H1 (cell line): Measurements from ENCODE around the gene NFX1. TPM values are rescaled to one million over a fixed set of nuclear protein-coding genes. Genes with fewer than 3 reads are reported as not detected.

Experiments
- CTCF ChIA-PET: fragments of 300-600 bp; sonication (Branson Sonifier 250); formaldehyde crosslinking; loops from one replicate; lab custom pipeline; 2021; ENCODE audit not compliant: partially characterized antibody; lab: Charles Lee
- POLR2A ChIA-PET: fragments of 300-600 bp; sonication (Branson Sonifier 250); formaldehyde crosslinking; loops from one replicate; lab custom pipeline; 2021; ENCODE audit warnings: inconsistent platforms; ENCODE audit not compliant: partially characterized antibody; lab: Charles Lee
- DNase-seq, 2 experiments: peaks; one replicate each; pipeline versions ENCODE4 v3.0.0 to v3.0.0-alpha.2; 2010 to 2022; ENCODE audit warnings: low spot score in 2 of 2, low read depth in 1 of 2, mixed read lengths in 1 of 2
- FAIRE-seq: peaks from 2 replicates; lab custom pipeline; 2011; peaks lifted over from hg19 to GRCh38; lab: Jason Lieb, UNC
- H2AFZ ChIP-seq: 2 replicates; pipeline ENCODE4 v1.8.1; 2012; ENCODE audit warnings: low read length, inconsistent platforms
- H2AK5ac ChIP-seq: 2 replicates; pipeline ENCODE4 v1.6.1; 2013; ENCODE audit warnings: low read depth, low read length
- H2BK120ac ChIP-seq: replicated peaks from 2 replicates; pipeline ENCODE3; 2013; ENCODE audit warnings: low read depth, low read length, inconsistent platforms
- H2BK12ac ChIP-seq: 2 replicates; pipeline ENCODE4 v1.6.1; 2013; ENCODE audit warnings: low read depth, low read length
- H2BK15ac ChIP-seq: 2 replicates; pipeline ENCODE4 v1.6.1; 2013; ENCODE audit warnings: low read length
- H2BK20ac ChIP-seq: 2 replicates; pipeline ENCODE4 v1.6.1; 2013; ENCODE audit warnings: low read length
- H2BK5ac ChIP-seq: 2 replicates; pipeline ENCODE4 v1.6.1; 2013; ENCODE audit warnings: low read depth, low read length
- H3K14ac ChIP-seq: 2 replicates; pipeline ENCODE4 v1.6.1; 2013; ENCODE audit warnings: inconsistent platforms; ENCODE audit not compliant: insufficient read length
- H3K18ac ChIP-seq: 2 replicates; pipeline ENCODE4 v1.6.1; 2013; ENCODE audit warnings: low read length; ENCODE audit errors: extremely low read depth
- H3K23ac ChIP-seq: 2 replicates; pipeline ENCODE4 v1.6.1; 2013; ENCODE audit warnings: inconsistent platforms; ENCODE audit not compliant: insufficient read length
- H3K23me2 ChIP-seq: 2 replicates; pipeline ENCODE4 v1.6.1; 2013; ENCODE audit warnings: low read depth, low read length
- H3K27ac ChIP-seq: 2 replicates; pipeline ENCODE4 v1.6.1; 2011; ENCODE audit warnings: low read depth, low read length, inconsistent platforms
- H3K27me3 ChIP-seq, 4 experiments: replicated peaks in 1 of 4; 1 replicate in 1 of 4; 2 replicates in 3 of 4; pipeline versions ENCODE4 v1.6.1 to v1.8.1; 2011 to 2013; ENCODE audit warnings: low read length in 3 of 4, mild to moderate bottlenecking in 3 of 4, inconsistent platforms in 2 of 4, mixed read lengths in 2 of 4, moderate library complexity in 1 of 4; ENCODE audit not compliant: control insufficient read depth in 3 of 4, insufficient read depth in 3 of 4; ENCODE audit errors: extremely low read depth in 1 of 4
- H3K36me3 ChIP-seq, 4 experiments: 2 replicates each; pipeline versions ENCODE4 v1.6.1 to v1.8.1; 2011 to 2013; ENCODE audit warnings: mild to moderate bottlenecking in 4 of 4, low read length in 3 of 4, moderate library complexity in 2 of 4, control low read depth in 1 of 4, inconsistent platforms in 1 of 4; ENCODE audit not compliant: insufficient read depth in 4 of 4, control insufficient read depth in 2 of 4
- H3K4ac ChIP-seq: replicated peaks from 2 replicates; pipeline ENCODE3; 2013; ENCODE audit warnings: low read length, low read depth, mixed read lengths, inconsistent platforms; ENCODE audit not compliant: insufficient read length
- H3K4me1 ChIP-seq, 4 experiments: replicated peaks in 1 of 4; 1 replicate in 1 of 4; 2 replicates in 3 of 4; pipeline versions ENCODE4 v1.6.1 to v1.8.1; 2011 to 2013; ENCODE audit warnings: low read length in 3 of 4, inconsistent platforms in 2 of 4, mixed read lengths in 1 of 4; ENCODE audit not compliant: insufficient read depth in 4 of 4, control insufficient read depth in 3 of 4
- H3K4me2 ChIP-seq, 2 experiments: 2 replicates each; pipeline versions ENCODE4 v1.6.1 to v1.8.1; 2011 to 2013; ENCODE audit warnings: low read depth in 2 of 2, low read length in 2 of 2, control low read depth in 1 of 2, inconsistent platforms in 1 of 2, mild to moderate bottlenecking in 1 of 2; ENCODE audit not compliant: insufficient read depth in 1 of 2
- H3K4me3 ChIP-seq, 4 experiments: fragments of 200-600, 300-600 bp in 1 of 4; sonication (generic), shearing (Covaris generic), sonication (Bioruptor Twin) in 1 of 4; 2 replicates each; pipeline versions ENCODE4 v1.5.1 to v1.8.1; 2011 to 2016; ENCODE audit warnings: low read length in 4 of 4, low read depth in 3 of 4, control low read depth in 2 of 4, inconsistent platforms in 2 of 4, mild to moderate bottlenecking in 2 of 4, mixed read lengths in 1 of 4, moderate library complexity in 1 of 4; ENCODE audit not compliant: insufficient read depth in 2 of 4; ENCODE audit errors: extremely low read depth in 1 of 4
- H3K56ac ChIP-seq: replicated peaks from 2 replicates; pipeline ENCODE3; 2013; ENCODE audit warnings: low read depth, mild to moderate bottlenecking, mixed read lengths, low read length, inconsistent platforms; ENCODE audit not compliant: insufficient read length
- H3K79me1 ChIP-seq: 2 replicates; pipeline ENCODE4 v1.6.1; 2013; ENCODE audit warnings: low read depth, low read length, control low read depth
- H3K79me2 ChIP-seq, 2 experiments: 2 replicates each; pipeline versions ENCODE4 v1.6.1 to v1.8.1; 2012 to 2013; ENCODE audit warnings: low read length in 2 of 2, mild to moderate bottlenecking in 2 of 2, inconsistent platforms in 1 of 2; ENCODE audit not compliant: insufficient read depth in 2 of 2, control insufficient read depth in 1 of 2
- H3K9ac ChIP-seq, 4 experiments: replicated peaks in 1 of 4; 1 replicate in 1 of 4; 2 replicates in 3 of 4; pipeline versions ENCODE4 v1.6.1 to v1.8.1; 2011 to 2013; ENCODE audit warnings: low read depth in 3 of 4, low read length in 3 of 4, control low read depth in 2 of 4, mild to moderate bottlenecking in 2 of 4, moderate library complexity in 2 of 4, inconsistent platforms in 1 of 4; ENCODE audit errors: extremely low read depth in 1 of 4
- H3K9me3 ChIP-seq, 2 experiments: 2 replicates each; pipeline versions ENCODE4 v1.6.1 to v1.8.1; 2012 to 2013; ENCODE audit warnings: mild to moderate bottlenecking in 2 of 2, moderate library complexity in 2 of 2, control low read depth in 1 of 2, inconsistent platforms in 1 of 2, low read depth in 1 of 2, low read length in 1 of 2, mixed read lengths in 1 of 2; ENCODE audit not compliant: insufficient read depth in 2 of 2
- H4K20me1 ChIP-seq, 2 experiments: replicated peaks in 1 of 2; 2 replicates each; pipeline versions ENCODE3 to v1.8.1; 2011 to 2013; ENCODE audit warnings: inconsistent platforms in 2 of 2, low read length in 2 of 2, mild to moderate bottlenecking in 1 of 2; ENCODE audit not compliant: insufficient read depth in 2 of 2, control insufficient read depth in 1 of 2
- H4K5ac ChIP-seq: 2 replicates; pipeline ENCODE4 v1.6.1; 2013; ENCODE audit warnings: low read length, low read depth, mixed read lengths, inconsistent platforms; ENCODE audit not compliant: insufficient read length
- H4K8ac ChIP-seq: 2 replicates; pipeline ENCODE4 v1.8.0; 2013; ENCODE audit warnings: mild to moderate bottlenecking, moderate library complexity, low read length, inconsistent platforms; ENCODE audit not compliant: insufficient read depth; ENCODE audit errors: extremely low read depth
- H4K91ac ChIP-seq: replicated peaks from 2 replicates; pipeline ENCODE3; 2013; ENCODE audit warnings: low read length, mixed read lengths, inconsistent platforms; ENCODE audit not compliant: insufficient read length
- CTBP2 ChIP-seq: IDR thresholded peaks from 2 replicates; pipeline ENCODE4 v1.7.0; 2011; ENCODE audit warnings: borderline replicate concordance, mild to moderate bottlenecking, moderate library complexity, mixed read lengths, low read length; ENCODE audit not compliant: insufficient read depth, insufficient read length
- EP300 ChIP-seq, 2 experiments: IDR thresholded peaks; 1 replicate in 1 of 2; 2 replicates in 1 of 2; pipeline ENCODE4 v1.6.1; 2011 to 2012; ENCODE audit warnings: low read depth in 2 of 2, low read length in 2 of 2, mild to moderate bottlenecking in 2 of 2, borderline replicate concordance in 1 of 2, inconsistent platforms in 1 of 2, moderate library complexity in 1 of 2
- GABPA ChIP-seq: IDR thresholded peaks from 2 replicates; pipeline ENCODE4 v1.6.1; 2011; ENCODE audit warnings: mild to moderate bottlenecking, low read length, moderate library complexity, borderline replicate concordance; ENCODE audit not compliant: insufficient read depth
- PHF8 ChIP-seq: fragments of 200-600 bp; sonication (generic); conservative IDR thresholded peaks from 2 replicates; pipeline ENCODE4 v1.7.1; 2012; ENCODE audit warnings: low read depth, mild to moderate bottlenecking, inconsistent platforms, low read length, moderate library complexity
- POLR2AphosphoS5 ChIP-seq: IDR thresholded peaks from 2 replicates; pipeline ENCODE4 v1.6.1; 2011; ENCODE audit warnings: low read depth, low read length
- RBBP5 ChIP-seq: IDR thresholded peaks from 2 replicates; pipeline ENCODE4 v1.7.1; 2012; ENCODE audit warnings: low read depth, mild to moderate bottlenecking, inconsistent platforms, low read length, moderate library complexity, borderline replicate concordance
- SIX5 ChIP-seq: IDR thresholded peaks from 2 replicates; pipeline ENCODE4 v1.6.1; 2011; ENCODE audit warnings: mild to moderate bottlenecking, low read depth, low read length
- WGBS, 2 experiments: shearing (Covaris generic) in 1 of 2; methylation state at CpG; one replicate each; pipeline versions ENCODE4 v1.1.6 to v1.1.7; 2013 to 2015; ENCODE audit warnings: low lambda C conversion rate in 2 of 2, mixed read lengths in 2 of 2, inconsistent platforms in 1 of 2, low coverage in 1 of 2, missing lambda C conversion rate in 1 of 2; ENCODE audit not compliant: insufficient replicate concordance in 2 of 2, insufficient coverage in 1 of 2, insufficient read length in 1 of 2; ENCODE audit errors: extremely low coverage in 1 of 2, missing lambda C conversion rate in 1 of 2; 5-methylcytosine and 5-hydroxymethylcytosine counted together
- polyA plus RNA-seq, 7 experiments: library from polyadenylated mRNA; depleted of rRNA in 3 of 7; stranded (reverse) in 5 of 7; unstranded in 2 of 7; fragments of >200 nt in 5 of 7; fragments of 200-250 nt in 2 of 7; gene quantifications; 1 replicate in 5 of 7; 2 replicates in 1 of 7; 4 replicates in 1 of 7; pipeline versions ENCODE4 v1.2.1 to v1.2.3, GENCODE V29; 2011 to 2013; ENCODE audit warnings: missing spikeins in 2 of 7, mixed read lengths in 2 of 7
- total RNA-seq: library from RNA; stranded (reverse); fragmentation: NEBNext Ultra II Directional; extraction: Animal tissue kit (Norgen Biotek cat#: 25700); gene quantifications from 2 replicates; pipeline ENCODE4 v1.2.1, GENCODE V29; 2021
- TF ChIP-seq, protein P1 (sequence below), 3 experiments: IDR thresholded peaks; 1 replicate in 2 of 3; 2 replicates in 1 of 3; pipeline versions ENCODE4 v1.5.1 to v1.6.1; 2011; ENCODE audit warnings: low read length in 3 of 3, mild to moderate bottlenecking in 3 of 3, inconsistent platforms in 2 of 3, low read depth in 1 of 3, moderate library complexity in 1 of 3; ENCODE audit not compliant: insufficient read depth in 1 of 3; ENCODE audit errors: control extremely low read depth in 1 of 3

Gene NFX1
- total and polyA plus RNA-seq, 2 of the 8 experiments (the other 6 are each of a cell fraction or from before 2014, with no cell fraction given) = 19.4 to 28.4 TPM

DNA sequence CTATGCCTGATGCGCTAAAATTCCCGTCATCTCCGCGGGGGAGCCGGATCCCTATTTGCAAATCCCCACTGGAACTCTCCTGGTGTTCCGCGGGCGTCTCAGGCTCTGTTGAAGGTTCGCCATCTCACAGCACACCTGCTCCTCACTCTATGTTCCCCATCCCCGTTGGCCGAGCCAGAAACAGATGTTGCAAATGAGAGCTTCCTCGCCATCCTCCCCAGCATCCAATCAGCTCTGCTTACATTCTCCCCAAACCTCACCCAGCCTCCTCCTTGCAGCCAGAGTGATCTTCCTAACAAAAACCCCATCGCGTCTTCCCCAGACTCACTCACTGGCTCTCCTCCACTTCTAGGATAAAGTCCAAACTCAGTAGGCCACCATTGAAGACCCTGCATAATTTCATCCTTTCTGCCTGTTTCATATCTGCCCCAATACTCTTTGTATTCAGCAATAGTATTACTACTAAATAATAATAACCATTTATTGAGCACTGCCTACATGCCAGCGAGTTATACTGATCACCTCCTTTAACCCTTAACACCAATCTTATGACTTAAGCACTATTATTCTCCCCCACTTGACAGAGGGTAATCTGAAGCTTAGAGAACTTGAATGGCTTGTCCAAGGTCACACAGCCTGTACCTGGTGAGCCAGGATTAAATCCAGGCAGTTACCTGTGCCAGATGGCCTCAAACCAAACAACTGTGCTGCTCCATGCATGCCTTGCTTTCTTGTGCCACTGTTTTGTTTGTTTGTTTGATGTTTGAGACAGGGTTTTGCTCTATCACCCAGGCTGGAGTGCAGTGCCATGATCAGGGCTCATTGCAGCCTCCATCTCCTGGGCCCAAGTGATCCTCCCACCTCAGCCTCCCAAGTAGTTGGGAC lies 98.0 kb downstream of the NFX1 start:
- Histone ChIP-seq H3K79me1 (no peaks in the 10 kb centered on the region), H3K79me2 (no peaks in the 10 kb centered on the region), H3K4ac (no peak overlapping the region), H4K8ac (no peak overlapping the region), H2AFZ (no peak overlapping the region), H4K91ac (no peak overlapping the region), H4K20me1 (no peaks in the 10 kb centered on the region), H4K5ac (no peak overlapping the region), H3K23ac (no peak overlapping the region), H3K9me3 (no peaks in the 10 kb centered on the region; a peak in 1 of 4 replicates), H3K23me2 (no peaks in the 10 kb centered on the region), H3K27me3 (no peaks in the 10 kb centered on the region), H2BK20ac (no peak overlapping the region), H2AK5ac (no peak overlapping the region), H3K36me3 (no peaks in the 10 kb centered on the region), H3K27ac (no peak overlapping the region), H3K4me1 (peaks cover 0 to 4% (median 0%) of the 10 kb centered on the region in 4 experiments; a peak in 1 of 7 replicates), H3K56ac (no peak overlapping the region), H3K4me2 (no peak overlapping the region), H2BK12ac (no peak overlapping the region), H3K18ac (no peak overlapping the region), H3K14ac (no peak overlapping the region), H3K9ac (no peak overlapping the region), H2BK5ac (no peak overlapping the region), H2BK15ac (no peak overlapping the region), H3K4me3 (no peak overlapping the region), H2BK120ac (no peak overlapping the region)
- DNase-seq (no peak), FAIRE-seq (no peak)
- 73% methylated on average over 15 of the region's 15 CpGs; no CpG with 5 or more reads in 1 of the 2 experiments for WGBS, 2 experiments
- POLR2A ChIA-PET = interaction anchor here (1.5 to 2.3 kb wide), 2 partner anchors 59 to 98 kb away, joined by 3 to 4 read pairs; partner anchors contain the start of genes AQP3 and NFX1
- CTCF ChIA-PET = interaction anchor here (0.9 to 3.3 kb wide), 3 partner anchors 13 to 65 kb away, joined by 4 to 20 read pairs (median 6); no protein-coding TSS in a partner anchor
- no peak for TF ChIP-seq SIX5
- no peak for TF ChIP-seq PHF8
- TF ChIP-seq CTBP2 = no peak
- TF ChIP-seq, protein P1, sequence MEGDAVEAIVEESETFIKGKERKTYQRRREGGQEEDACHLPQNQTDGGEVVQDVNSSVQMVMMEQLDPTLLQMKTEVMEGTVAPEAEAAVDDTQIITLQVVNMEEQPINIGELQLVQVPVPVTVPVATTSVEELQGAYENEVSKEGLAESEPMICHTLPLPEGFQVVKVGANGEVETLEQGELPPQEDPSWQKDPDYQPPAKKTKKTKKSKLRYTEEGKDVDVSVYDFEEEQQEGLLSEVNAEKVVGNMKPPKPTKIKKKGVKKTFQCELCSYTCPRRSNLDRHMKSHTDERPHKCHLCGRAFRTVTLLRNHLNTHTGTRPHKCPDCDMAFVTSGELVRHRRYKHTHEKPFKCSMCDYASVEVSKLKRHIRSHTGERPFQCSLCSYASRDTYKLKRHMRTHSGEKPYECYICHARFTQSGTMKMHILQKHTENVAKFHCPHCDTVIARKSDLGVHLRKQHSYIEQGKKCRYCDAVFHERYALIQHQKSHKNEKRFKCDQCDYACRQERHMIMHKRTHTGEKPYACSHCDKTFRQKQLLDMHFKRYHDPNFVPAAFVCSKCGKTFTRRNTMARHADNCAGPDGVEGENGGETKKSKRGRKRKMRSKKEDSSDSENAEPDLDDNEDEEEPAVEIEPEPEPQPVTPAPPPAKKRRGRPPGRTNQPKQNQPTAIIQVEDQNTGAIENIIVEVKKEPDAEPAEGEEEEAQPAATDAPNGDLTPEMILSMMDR (IDR thresholded peaks at IDR 0.05; ENCODE audit: control extremely low read depth in 1 of 3, insufficient read depth in 1 of 3, low read depth in 1 of 3, low read length in 3 of 3) = no peak
- no peak for TF ChIP-seq EP300 (IDR thresholded peaks at IDR 0.05; ENCODE audit: borderline replicate concordance in 1 of 2, low read depth in 2 of 2, low read length in 2 of 2)
- TF ChIP-seq RBBP5 = no peak
- no peak for TF ChIP-seq POLR2AphosphoS5
- no peak for TF ChIP-seq GABPA
